ENCODE measurements around the gene CRBN.

Gene CRBN

DNA sequence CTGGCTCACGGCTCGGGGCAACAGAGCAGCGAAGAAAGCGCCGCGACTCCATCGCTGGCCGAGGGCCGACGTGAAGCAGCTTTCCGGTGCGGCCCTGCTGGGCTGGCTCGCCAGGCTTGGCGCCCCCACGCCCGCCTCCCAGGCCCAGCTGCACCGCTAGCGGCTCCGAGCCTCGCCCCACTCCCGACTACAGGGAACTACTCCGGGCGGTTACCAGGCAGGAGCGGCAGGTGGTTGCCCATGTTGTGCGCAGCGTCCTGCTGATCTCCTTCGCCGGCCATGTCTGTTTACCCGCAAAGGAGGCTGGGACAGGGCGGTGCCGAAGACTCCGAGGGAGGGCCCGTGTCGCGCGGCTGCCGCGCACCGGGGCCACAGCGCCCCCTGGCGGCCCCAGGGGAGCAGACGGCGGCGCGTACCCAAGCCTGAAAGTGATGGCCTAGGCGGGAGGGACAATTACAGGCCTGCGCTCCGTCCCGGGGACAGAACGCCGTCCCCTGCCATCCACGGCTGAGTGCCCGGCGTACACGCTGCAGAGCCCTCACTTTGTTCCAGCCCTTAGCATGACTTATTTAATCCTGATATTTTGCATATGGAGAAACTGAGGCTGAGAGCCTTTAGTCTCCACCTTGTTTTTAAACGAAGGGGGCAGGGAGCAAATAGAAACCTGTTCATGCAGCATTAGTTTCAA lies at the start of gene CRBN:
TSS of gene CRBN (minus strand) at position 285 of the 688 bp plus-strand sequence. CDS start at position 281, 4 bp downstream.
- TF ChIP-seq, protein P1, sequence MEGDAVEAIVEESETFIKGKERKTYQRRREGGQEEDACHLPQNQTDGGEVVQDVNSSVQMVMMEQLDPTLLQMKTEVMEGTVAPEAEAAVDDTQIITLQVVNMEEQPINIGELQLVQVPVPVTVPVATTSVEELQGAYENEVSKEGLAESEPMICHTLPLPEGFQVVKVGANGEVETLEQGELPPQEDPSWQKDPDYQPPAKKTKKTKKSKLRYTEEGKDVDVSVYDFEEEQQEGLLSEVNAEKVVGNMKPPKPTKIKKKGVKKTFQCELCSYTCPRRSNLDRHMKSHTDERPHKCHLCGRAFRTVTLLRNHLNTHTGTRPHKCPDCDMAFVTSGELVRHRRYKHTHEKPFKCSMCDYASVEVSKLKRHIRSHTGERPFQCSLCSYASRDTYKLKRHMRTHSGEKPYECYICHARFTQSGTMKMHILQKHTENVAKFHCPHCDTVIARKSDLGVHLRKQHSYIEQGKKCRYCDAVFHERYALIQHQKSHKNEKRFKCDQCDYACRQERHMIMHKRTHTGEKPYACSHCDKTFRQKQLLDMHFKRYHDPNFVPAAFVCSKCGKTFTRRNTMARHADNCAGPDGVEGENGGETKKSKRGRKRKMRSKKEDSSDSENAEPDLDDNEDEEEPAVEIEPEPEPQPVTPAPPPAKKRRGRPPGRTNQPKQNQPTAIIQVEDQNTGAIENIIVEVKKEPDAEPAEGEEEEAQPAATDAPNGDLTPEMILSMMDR (IDR thresholded peaks at IDR 0.05; ENCODE audit: control insufficient read depth, insufficient read depth, low read depth, low read length, missing control alignments) = peak; percentile 77
- peak within 1 kb of the TSS; percentile 90 for H3K4me3 ChIP-seq (ENCODE audit: control insufficient read depth, low read depth, low read length)
- DNase-seq (ENCODE audit: low read depth) = peak; percentile 31

DNA sequence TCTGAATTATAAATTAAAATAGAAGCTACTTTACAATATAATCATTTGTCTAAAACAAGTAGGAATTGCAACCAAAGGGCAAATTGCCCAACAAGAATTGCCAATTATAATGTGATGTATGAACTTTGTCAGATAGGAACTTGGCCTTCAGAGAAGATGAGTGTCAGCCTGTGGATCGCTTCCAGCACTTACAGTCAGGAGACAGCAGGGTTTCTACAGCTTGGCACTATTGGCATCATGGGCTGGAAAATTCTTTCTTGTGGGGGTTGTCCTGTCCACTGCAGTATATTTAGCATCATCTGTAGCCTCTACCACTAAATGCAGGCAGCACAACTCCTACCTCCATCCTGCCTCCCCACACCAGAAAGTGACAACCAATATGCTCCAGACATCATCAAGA lies 48.1 kb upstream of the CRBN start:
- no peak overlapping the region for H3K4me3 ChIP-seq (ENCODE audit: control insufficient read depth, low read depth, low read length)
- TF ChIP-seq, protein P1 (IDR thresholded peaks at IDR 0.05; ENCODE audit: control insufficient read depth, insufficient read depth, low read depth, low read length, missing control alignments) = no peak
- DNase-seq (ENCODE audit: low read depth) = no peak

DNA sequence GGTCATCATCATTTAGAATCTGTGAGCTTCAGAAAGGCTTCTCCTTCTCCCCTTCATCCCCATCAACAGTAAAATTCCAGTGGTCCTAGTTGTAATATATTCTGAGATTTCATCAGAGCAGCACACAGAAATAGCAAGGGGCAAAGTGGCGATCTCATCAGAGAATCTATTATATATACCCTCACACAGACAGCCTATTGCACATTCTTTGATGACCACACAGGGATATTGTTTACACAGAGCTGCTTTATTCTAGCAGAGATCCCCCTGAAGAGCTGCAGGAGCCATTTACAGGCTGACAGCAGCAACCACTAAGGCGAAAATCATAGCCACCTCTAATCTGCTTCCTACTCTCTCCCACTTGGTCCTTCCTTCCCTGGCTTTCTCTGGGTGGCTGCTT lies 42.0 kb upstream of the CRBN start:
- TF ChIP-seq, protein P1 (IDR thresholded peaks at IDR 0.05; ENCODE audit: control insufficient read depth, insufficient read depth, low read depth, low read length, missing control alignments) = no peak
- DNase-seq (ENCODE audit: low read depth) = no peak
- H3K4me3 ChIP-seq (ENCODE audit: control insufficient read depth, low read depth, low read length) = no peak overlapping the region

DNA sequence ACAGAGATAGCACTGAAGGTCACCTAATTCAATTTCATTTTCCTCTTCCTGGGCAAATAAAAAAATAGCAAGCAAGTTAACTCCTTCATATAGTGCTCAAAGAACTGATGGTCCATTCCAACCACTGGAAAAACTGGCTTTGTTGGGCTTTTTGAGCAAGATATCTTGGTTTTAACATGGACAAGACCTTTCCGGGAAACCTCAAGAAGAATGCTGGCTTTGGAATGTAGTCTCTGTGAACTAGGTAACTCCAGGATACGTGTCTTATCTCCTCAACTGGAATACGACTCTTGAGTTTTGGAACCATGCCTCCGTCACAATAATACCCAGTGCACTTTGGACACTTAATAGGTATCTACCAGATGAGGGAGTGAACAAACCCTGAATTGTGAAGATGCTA lies 36.9 kb upstream of the CRBN start:
- TF ChIP-seq, protein P1 (IDR thresholded peaks at IDR 0.05; ENCODE audit: control insufficient read depth, insufficient read depth, low read depth, low read length, missing control alignments) = no peak
- no peak for DNase-seq (ENCODE audit: low read depth)
- no peak overlapping the region for H3K4me3 ChIP-seq (ENCODE audit: control insufficient read depth, low read depth, low read length)

DNA sequence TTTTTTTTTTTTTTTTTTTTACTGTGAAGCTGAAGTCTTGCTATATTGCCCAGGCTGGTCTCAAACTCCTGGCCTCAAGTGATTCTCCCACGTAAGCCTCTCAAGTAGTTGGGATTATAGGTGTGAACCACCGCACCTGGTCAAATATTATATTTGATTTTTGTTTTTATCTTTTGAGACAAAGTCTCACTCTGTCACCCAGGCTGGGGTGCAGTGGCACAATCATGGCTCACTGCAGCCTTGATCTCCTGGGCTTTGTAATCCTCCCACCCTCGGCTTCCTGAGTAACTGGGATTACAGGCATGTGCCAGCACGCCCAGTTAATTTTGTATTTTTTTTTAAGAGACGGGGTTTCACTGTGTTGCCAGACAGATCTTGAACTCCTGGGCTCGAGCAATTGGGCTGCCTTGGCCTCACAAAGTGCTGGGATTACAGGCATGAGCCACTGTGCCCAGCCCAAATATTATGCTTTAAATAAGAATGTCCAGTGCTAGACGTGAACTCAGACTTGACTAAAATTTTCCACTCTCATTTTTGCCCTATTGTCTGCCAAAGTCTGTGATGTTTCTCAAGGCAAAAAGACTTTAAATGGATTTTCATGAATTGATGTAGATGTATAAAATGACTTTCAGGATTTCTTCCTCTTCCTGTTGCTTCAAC lies 33.4 kb upstream of the CRBN start:
- no peak overlapping the region for H3K4me3 ChIP-seq (ENCODE audit: control insufficient read depth, low read depth, low read length)
- no peak for DNase-seq (ENCODE audit: low read depth)
- TF ChIP-seq, protein P1 (IDR thresholded peaks at IDR 0.05; ENCODE audit: control insufficient read depth, insufficient read depth, low read depth, low read length, missing control alignments) = no peak

DNA sequence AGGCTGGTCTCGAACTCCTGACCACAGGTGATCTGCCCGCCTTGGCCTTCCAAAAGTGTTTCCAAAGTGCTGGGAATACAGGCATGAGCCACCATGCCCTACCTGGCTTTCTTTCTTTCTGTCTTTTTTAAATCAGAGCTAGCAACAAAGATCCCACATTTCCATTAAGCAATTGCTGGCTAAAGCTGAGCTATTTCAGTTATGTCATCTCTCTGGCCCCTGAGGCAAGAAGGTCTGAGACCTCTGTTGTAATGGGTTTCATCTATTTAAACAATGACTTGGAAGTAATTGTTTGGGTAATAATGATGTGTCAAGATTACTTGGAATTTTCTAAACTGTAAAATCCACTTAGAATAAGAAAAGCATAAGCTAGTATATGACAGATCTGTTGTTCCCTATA lies 30.2 kb upstream of the CRBN start:
- TF ChIP-seq, protein P1 (IDR thresholded peaks at IDR 0.05; ENCODE audit: control insufficient read depth, insufficient read depth, low read depth, low read length, missing control alignments) = no peak
- DNase-seq (ENCODE audit: low read depth) = no peak
- no peak overlapping the region for H3K4me3 ChIP-seq (ENCODE audit: control insufficient read depth, low read depth, low read length)

All from AG09309 (cell line).